H9 (cell line): ENCODE results near the gene SMAD7. TPM values are rescaled to one million over a fixed set of nuclear protein-coding genes. Genes with fewer than 3 reads are reported as not detected.
A peak's percentile ranks its signal among the peaks of the same experiment; 100 is the strongest.

Experiments
- DNase-seq: peaks from one replicate; pipeline ENCODE4 v3.0.0-alpha.2; 2017
- H2AFZ ChIP-seq: one replicate; pipeline ENCODE4 v1.6.1; 2013; ENCODE audit warnings: mild to moderate bottlenecking, low read length, control low read depth, moderate library complexity
- H2AK5ac ChIP-seq: 2 replicates; pipeline ENCODE4 v1.6.1; 2013; ENCODE audit warnings: low read length, control low read depth, mixed read lengths; ENCODE audit not compliant: insufficient read length
- H2BK120ac ChIP-seq: one replicate; pipeline ENCODE4 v1.6.1; 2013; ENCODE audit warnings: low read depth, mild to moderate bottlenecking, low read length, control low read depth, inconsistent platforms; ENCODE audit not compliant: poor library complexity, severe bottlenecking
- H2BK12ac ChIP-seq: 2 replicates; pipeline ENCODE4 v1.6.1; 2013; ENCODE audit warnings: low read length, control low read depth, mixed read lengths, low read depth; ENCODE audit not compliant: insufficient read length
- H2BK15ac ChIP-seq: 2 replicates; pipeline ENCODE4 v1.6.1; 2013; ENCODE audit warnings: low read depth, low read length, control low read depth
- H2BK20ac ChIP-seq: one replicate; pipeline ENCODE4 v1.6.1; 2013; ENCODE audit warnings: low read depth, mild to moderate bottlenecking, low read length, control low read depth, inconsistent platforms; ENCODE audit not compliant: poor library complexity, severe bottlenecking
- H2BK5ac ChIP-seq: 2 replicates; pipeline ENCODE4 v1.6.1; 2013; ENCODE audit warnings: low read length, control low read depth, mixed read lengths; ENCODE audit not compliant: insufficient read length
- H3K14ac ChIP-seq: 2 replicates; pipeline ENCODE4 v1.6.1; 2013; ENCODE audit warnings: low read length, control low read depth; ENCODE audit not compliant: insufficient read depth
- H3K18ac ChIP-seq: 2 replicates; pipeline ENCODE4 v1.6.1; 2013; ENCODE audit warnings: low read depth, mild to moderate bottlenecking, mixed read lengths, low read length, control low read depth; ENCODE audit not compliant: insufficient read length
- H3K23ac ChIP-seq: 2 replicates; pipeline ENCODE4 v1.6.1; 2013; ENCODE audit warnings: low read length, control low read depth, mixed read lengths, low read depth; ENCODE audit not compliant: insufficient read length
- H3K23me2 ChIP-seq: 2 replicates; pipeline ENCODE4 v1.6.1; 2013; ENCODE audit warnings: low read depth, mild to moderate bottlenecking, mixed read lengths, low read length, control low read depth; ENCODE audit not compliant: insufficient read length, poor library complexity, severe bottlenecking
- H3K27ac ChIP-seq: 2 replicates; pipeline ENCODE4 v1.5.1; 2013; ENCODE audit warnings: low read length, control low read depth, mixed read lengths, low read depth; ENCODE audit not compliant: insufficient read length
- H3K27me3 ChIP-seq: 2 replicates; pipeline ENCODE4 v1.6.1; 2013; ENCODE audit warnings: low read length, control low read depth, inconsistent platforms; ENCODE audit not compliant: insufficient read depth
- H3K4ac ChIP-seq: 2 replicates; pipeline ENCODE4 v1.6.1; 2013; ENCODE audit warnings: low read depth, mild to moderate bottlenecking, control low read depth, inconsistent platforms, low read length, moderate library complexity
- H3K4me1 ChIP-seq: 2 replicates; pipeline ENCODE4 v1.6.1; 2013; ENCODE audit warnings: low read length, control low read depth, inconsistent platforms; ENCODE audit not compliant: insufficient read depth
- H3K4me2 ChIP-seq: 2 replicates; pipeline ENCODE4 v1.6.1; 2013; ENCODE audit warnings: low read length, control low read depth, mixed read lengths; ENCODE audit not compliant: insufficient read length, insufficient read depth
- H3K56ac ChIP-seq: 2 replicates; pipeline ENCODE4 v1.6.1; 2013; ENCODE audit warnings: low read depth, mild to moderate bottlenecking, mixed read lengths, low read length, control low read depth; ENCODE audit not compliant: insufficient read length
- H3K79me1 ChIP-seq: 2 replicates; pipeline ENCODE4 v1.6.1; 2013; ENCODE audit warnings: low read depth, mild to moderate bottlenecking, moderate library complexity, low read length, control low read depth, inconsistent platforms; ENCODE audit not compliant: insufficient read depth, poor library complexity, severe bottlenecking
- H3K79me2 ChIP-seq: 2 replicates; pipeline ENCODE4 v1.6.1; 2013; ENCODE audit warnings: low read length, control low read depth, inconsistent platforms; ENCODE audit not compliant: insufficient read depth
- H3K9ac ChIP-seq: 2 replicates; pipeline ENCODE4 v1.6.1; 2013; ENCODE audit warnings: low read length, control low read depth, mixed read lengths; ENCODE audit not compliant: insufficient read length; ENCODE audit errors: extremely low read depth
- H3K9me3 ChIP-seq: one replicate; pipeline ENCODE4 v1.6.1; 2013; ENCODE audit warnings: low read depth, low read length, inconsistent platforms; ENCODE audit not compliant: control insufficient read depth
- H3T11ph ChIP-seq: one replicate; pipeline ENCODE4 v1.6.1; 2013; ENCODE audit warnings: mild to moderate bottlenecking, low read length, control low read depth, inconsistent platforms
- H4K20me1 ChIP-seq: one replicate; pipeline ENCODE4 v1.6.1; 2013; ENCODE audit not compliant: control insufficient read depth, insufficient read length, insufficient read depth
- H4K5ac ChIP-seq: 2 replicates; pipeline ENCODE4 v1.6.1; 2013; ENCODE audit warnings: low read depth, mild to moderate bottlenecking, mixed read lengths, low read length, control low read depth; ENCODE audit not compliant: insufficient read length
- H4K8ac ChIP-seq: replicated peaks from 2 replicates; pipeline ENCODE4 v1.6.1; 2013; ENCODE audit warnings: low read length, control low read depth, mixed read lengths, low read depth; ENCODE audit not compliant: insufficient read length
- H4K91ac ChIP-seq: 2 replicates; pipeline ENCODE4 v1.6.1; 2013; ENCODE audit warnings: low read depth, mild to moderate bottlenecking, moderate library complexity, mixed read lengths, low read length, control low read depth; ENCODE audit not compliant: insufficient read length
- H3K27ac Mint-ChIP-seq, 3 experiments: 2 replicates in 2 of 3; 3 replicates in 1 of 3; pipeline ENCODE4 v1.8.0; 2020 to 2021; ENCODE audit warnings: mixed read lengths in 3 of 3, mild to moderate bottlenecking in 1 of 3, moderate library complexity in 1 of 3
- H3K27me3 Mint-ChIP-seq: 2 replicates; pipeline ENCODE4 v1.8.0; 2021; ENCODE audit warnings: low read depth, mild to moderate bottlenecking, moderate library complexity, mixed read lengths
- H3K36me3 Mint-ChIP-seq, 3 experiments: 2 replicates in 2 of 3; 3 replicates in 1 of 3; pipeline ENCODE4 v1.8.0; 2020 to 2021; ENCODE audit warnings: low read depth in 3 of 3, mixed read lengths in 3 of 3; ENCODE audit not compliant: insufficient read depth in 1 of 3
- H3K4me1 Mint-ChIP-seq, 2 experiments: 2 replicates each; pipeline ENCODE4 v1.8.0; 2020; ENCODE audit warnings: mixed read lengths in 2 of 2
- H3K4me3 Mint-ChIP-seq, 2 experiments: 2 replicates in 1 of 2; 3 replicates in 1 of 2; pipeline ENCODE4 v1.8.0; 2020 to 2021; ENCODE audit warnings: mild to moderate bottlenecking in 2 of 2, mixed read lengths in 2 of 2, moderate library complexity in 1 of 2
- H3K9me3 Mint-ChIP-seq, 2 experiments: 2 replicates in 1 of 2; 3 replicates in 1 of 2; pipeline ENCODE4 v1.8.0; 2020; ENCODE audit warnings: mild to moderate bottlenecking in 2 of 2, mixed read lengths in 2 of 2, moderate library complexity in 1 of 2
- WGBS: extraction: QIAGEN DNeasy Blood & Tissue Kit; methylation state at CpG from one replicate; pipeline ENCODE4 v1.1.7; 2013; ENCODE audit warnings: missing lambda C conversion rate, low lambda C conversion rate, mixed read lengths; ENCODE audit not compliant: insufficient read length; ENCODE audit errors: extremely low coverage; 5-methylcytosine and 5-hydroxymethylcytosine counted together
- total RNA-seq: library from RNA; stranded (reverse); gene quantifications from 2 replicates; pipeline ENCODE4 v1.2.1, GENCODE V29; 2021
- TF ChIP-seq, protein P1 (sequence below): fragments of 200-600 bp; sonication (generic); conservative IDR thresholded peaks from 3 replicates; pipeline ENCODE4 v1.8.0; 2021; ENCODE audit warnings: antibody characterized with exemption, mild to moderate bottlenecking

Gene SMAD7
- total RNA-seq, 1 experiment from 2014 or later, result 27.7 TPM

DNA sequence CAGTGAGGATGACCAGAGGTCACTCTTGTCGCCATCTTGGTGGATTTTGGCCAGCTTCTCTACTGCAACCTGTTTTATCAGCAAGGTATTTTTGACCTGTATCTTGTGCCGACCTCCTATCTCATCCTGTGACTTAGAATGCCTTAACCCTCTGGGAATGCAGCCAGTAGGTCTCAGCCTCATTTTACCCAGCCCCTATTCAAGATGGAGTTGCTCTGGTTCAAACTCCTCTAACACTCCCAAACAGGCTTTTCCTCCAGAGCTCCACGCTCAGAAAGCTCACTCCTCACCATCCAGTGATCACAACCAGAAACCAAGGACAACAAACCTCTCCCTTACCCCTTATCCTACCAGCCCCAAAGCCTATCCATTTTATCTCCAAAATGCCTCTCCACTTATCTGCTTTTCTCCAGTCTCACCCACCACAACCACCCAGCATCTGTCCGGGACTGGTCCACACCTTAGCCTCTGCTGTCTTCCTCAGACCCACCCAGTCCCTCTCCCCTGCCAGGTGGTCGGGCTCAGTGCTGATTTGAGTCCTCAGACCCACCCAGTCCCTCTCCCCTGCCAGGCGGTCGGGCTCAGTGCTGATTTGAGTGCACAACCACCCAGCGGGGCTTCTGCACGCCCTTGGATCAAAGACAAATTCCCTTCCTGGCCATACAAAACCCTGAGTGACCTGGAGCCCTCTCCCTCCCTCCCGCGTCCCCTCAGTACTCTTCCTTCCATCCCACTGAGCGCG lies 11.7 kb upstream of the SMAD7 start:
- peak overlapping the region in 2 of 3 experiments; percentile 2 to 46; a peak in 3 of 7 replicates for H3K27ac Mint-ChIP-seq
- TF ChIP-seq, protein P1, sequence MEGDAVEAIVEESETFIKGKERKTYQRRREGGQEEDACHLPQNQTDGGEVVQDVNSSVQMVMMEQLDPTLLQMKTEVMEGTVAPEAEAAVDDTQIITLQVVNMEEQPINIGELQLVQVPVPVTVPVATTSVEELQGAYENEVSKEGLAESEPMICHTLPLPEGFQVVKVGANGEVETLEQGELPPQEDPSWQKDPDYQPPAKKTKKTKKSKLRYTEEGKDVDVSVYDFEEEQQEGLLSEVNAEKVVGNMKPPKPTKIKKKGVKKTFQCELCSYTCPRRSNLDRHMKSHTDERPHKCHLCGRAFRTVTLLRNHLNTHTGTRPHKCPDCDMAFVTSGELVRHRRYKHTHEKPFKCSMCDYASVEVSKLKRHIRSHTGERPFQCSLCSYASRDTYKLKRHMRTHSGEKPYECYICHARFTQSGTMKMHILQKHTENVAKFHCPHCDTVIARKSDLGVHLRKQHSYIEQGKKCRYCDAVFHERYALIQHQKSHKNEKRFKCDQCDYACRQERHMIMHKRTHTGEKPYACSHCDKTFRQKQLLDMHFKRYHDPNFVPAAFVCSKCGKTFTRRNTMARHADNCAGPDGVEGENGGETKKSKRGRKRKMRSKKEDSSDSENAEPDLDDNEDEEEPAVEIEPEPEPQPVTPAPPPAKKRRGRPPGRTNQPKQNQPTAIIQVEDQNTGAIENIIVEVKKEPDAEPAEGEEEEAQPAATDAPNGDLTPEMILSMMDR, result no peak
- Histone ChIP-seq H3K23ac (no peak overlapping the region), H3K4ac (no peak overlapping the region), H3K79me1 (no peaks in the 10 kb centered on the region), H3K23me2 (peaks cover 3% of the 10 kb centered on the region), H4K20me1 (no peaks in the 10 kb centered on the region), H2BK12ac (no peak overlapping the region), H4K8ac (no peak overlapping the region), H2AK5ac (no peak overlapping the region), H3K4me1 (peaks cover 21% of the 10 kb centered on the region), H2BK120ac (no peak overlapping the region), H3T11ph (no peak overlapping the region), H3K9me3 (no peaks in the 10 kb centered on the region), H3K14ac (no peak overlapping the region), H4K91ac (no peak overlapping the region), H3K9ac (no peak overlapping the region), H3K27ac (no peak overlapping the region), H2BK5ac (no peak overlapping the region), H2BK20ac (no peak overlapping the region), H2BK15ac (no peak overlapping the region), H3K79me2 (no peaks in the 10 kb centered on the region; the same call in 1 of the 2 replicates), H3K27me3 (no peaks in the 10 kb centered on the region), H3K18ac (no peak overlapping the region), H3K56ac (no peak overlapping the region), H4K5ac (no peak overlapping the region), H3K4me2 (no peak overlapping the region), H2AFZ (no peak overlapping the region)
- peaks cover 55 to 56% of the 10 kb centered on the region in 2 experiments for H3K4me1 Mint-ChIP-seq
- no CpG with 5 or more reads among the region's 13 CpGs for WGBS
- peaks cover 0 to 2% (median 0%) of the 10 kb centered on the region in 3 experiments; a peak in 2 of 7 replicates for H3K36me3 Mint-ChIP-seq
- peaks cover 8% of the 10 kb centered on the region for H3K27me3 Mint-ChIP-seq
- H3K4me3 Mint-ChIP-seq, result no peak overlapping the region; a peak in 1 of 5 replicates
- H3K9me3 Mint-ChIP-seq, result peaks cover 2% of the 10 kb centered on the region in 2 experiments; a peak in 3 of 5 replicates
- DNase-seq, result no peak
